Cardiac fibroblast (primary cell): ENCODE results near the gene OR10H2.

Experiments used
- DNase-seq, 2 donors: peaks; one replicate each; pipeline versions ENCODE4 v3.0.0 to v3.0.0-alpha.2; 2010; ENCODE audit warnings: low read depth in 2 of 2
- H3K4me3 ChIP-seq, 2 donors: replicated peaks in 1 of 2; 1 replicate in 1 of 2; 2 replicates in 1 of 2; pipeline ENCODE4 v1.5.1; 2011; ENCODE audit warnings: low read depth in 2 of 2, low read length in 2 of 2, mild to moderate bottlenecking in 2 of 2, moderate library complexity in 1 of 2
- CTCF ChIP-seq: IDR thresholded peaks from one replicate; pipeline ENCODE4 v1.5.1; 2011; ENCODE audit warnings: low read depth, mild to moderate bottlenecking, low read length, inconsistent platforms

Gene OR10H2

GRCh38 chr19:15701757-15702533 is 25.9 kb upstream of the OR10H2 start:
- no peak for TF ChIP-seq CTCF
- DNase-seq = no peak
- no peak overlapping the region for H3K4me3 ChIP-seq

- peak; percentile 19 to 21 for DNase-seq
- no peak overlapping the region for H3K4me3 ChIP-seq
- no peak for TF ChIP-seq CTCF
Observed at GRCh38 chr19:15702534-15702930, 25.3 kb upstream of the OR10H2 start.

- no peak for TF ChIP-seq CTCF
- DNase-seq = no peak
- no peak overlapping the region for H3K4me3 ChIP-seq
Observed at GRCh38 chr19:15714638-15715037, 13.2 kb upstream of the OR10H2 start.

- no peak for TF ChIP-seq CTCF
- no peak overlapping the region for H3K4me3 ChIP-seq
- DNase-seq = no peak
Observed at GRCh38 chr19:15715642-15716041, 12.2 kb upstream of the OR10H2 start.

GRCh38 chr19:15717809-15718208 is 10.0 kb upstream of the OR10H2 start:
- DNase-seq = no peak
- TF ChIP-seq CTCF = no peak
- no peak overlapping the region for H3K4me3 ChIP-seq

GRCh38 chr19:15721268-15721667 is 6.6 kb upstream of the OR10H2 start:
- H3K4me3 ChIP-seq = no peak overlapping the region
- no peak for TF ChIP-seq CTCF
- DNase-seq = no peak

GRCh38 chr19:15722956-15723355 is 4.9 kb upstream of the OR10H2 start:
- no peak for TF ChIP-seq CTCF
- H3K4me3 ChIP-seq = no peak overlapping the region

More at GRCh38 chr19:15722956-15723355, 4.9 kb upstream of the OR10H2 start:
- no peak for DNase-seq
